H9 (cell line): Measurements from ENCODE around the gene RPS6KB2. TPM values are rescaled to one million over a fixed set of nuclear protein-coding genes. Genes with fewer than 3 reads are reported as not detected.

ENCODE experiments used
- DNase-seq: peaks from one replicate; pipeline ENCODE4 v3.0.0-alpha.2; 2017
- H2AFZ ChIP-seq: one replicate; pipeline ENCODE4 v1.6.1; 2013; ENCODE audit warnings: mild to moderate bottlenecking, low read length, control low read depth, moderate library complexity
- H2AK5ac ChIP-seq: 2 replicates; pipeline ENCODE4 v1.6.1; 2013; ENCODE audit warnings: low read length, control low read depth, mixed read lengths; ENCODE audit not compliant: insufficient read length
- H2BK120ac ChIP-seq: one replicate; pipeline ENCODE4 v1.6.1; 2013; ENCODE audit warnings: low read depth, mild to moderate bottlenecking, low read length, control low read depth, inconsistent platforms; ENCODE audit not compliant: poor library complexity, severe bottlenecking
- H2BK12ac ChIP-seq: 2 replicates; pipeline ENCODE4 v1.6.1; 2013; ENCODE audit warnings: low read length, control low read depth, mixed read lengths, low read depth; ENCODE audit not compliant: insufficient read length
- H2BK15ac ChIP-seq: 2 replicates; pipeline ENCODE4 v1.6.1; 2013; ENCODE audit warnings: low read depth, low read length, control low read depth
- H2BK20ac ChIP-seq: one replicate; pipeline ENCODE4 v1.6.1; 2013; ENCODE audit warnings: low read depth, mild to moderate bottlenecking, low read length, control low read depth, inconsistent platforms; ENCODE audit not compliant: poor library complexity, severe bottlenecking
- H2BK5ac ChIP-seq: 2 replicates; pipeline ENCODE4 v1.6.1; 2013; ENCODE audit warnings: low read length, control low read depth, mixed read lengths; ENCODE audit not compliant: insufficient read length
- H3K14ac ChIP-seq: 2 replicates; pipeline ENCODE4 v1.6.1; 2013; ENCODE audit warnings: low read length, control low read depth; ENCODE audit not compliant: insufficient read depth
- H3K18ac ChIP-seq: 2 replicates; pipeline ENCODE4 v1.6.1; 2013; ENCODE audit warnings: low read depth, mild to moderate bottlenecking, mixed read lengths, low read length, control low read depth; ENCODE audit not compliant: insufficient read length
- H3K23ac ChIP-seq: 2 replicates; pipeline ENCODE4 v1.6.1; 2013; ENCODE audit warnings: low read length, control low read depth, mixed read lengths, low read depth; ENCODE audit not compliant: insufficient read length
- H3K23me2 ChIP-seq: 2 replicates; pipeline ENCODE4 v1.6.1; 2013; ENCODE audit warnings: low read depth, mild to moderate bottlenecking, mixed read lengths, low read length, control low read depth; ENCODE audit not compliant: insufficient read length, poor library complexity, severe bottlenecking
- H3K27ac ChIP-seq: 2 replicates; pipeline ENCODE4 v1.5.1; 2013; ENCODE audit warnings: low read length, control low read depth, mixed read lengths, low read depth; ENCODE audit not compliant: insufficient read length
- H3K27me3 ChIP-seq: 2 replicates; pipeline ENCODE4 v1.6.1; 2013; ENCODE audit warnings: low read length, control low read depth, inconsistent platforms; ENCODE audit not compliant: insufficient read depth
- H3K4ac ChIP-seq: 2 replicates; pipeline ENCODE4 v1.6.1; 2013; ENCODE audit warnings: low read depth, mild to moderate bottlenecking, control low read depth, inconsistent platforms, low read length, moderate library complexity
- H3K4me1 ChIP-seq: 2 replicates; pipeline ENCODE4 v1.6.1; 2013; ENCODE audit warnings: low read length, control low read depth, inconsistent platforms; ENCODE audit not compliant: insufficient read depth
- H3K4me2 ChIP-seq: 2 replicates; pipeline ENCODE4 v1.6.1; 2013; ENCODE audit warnings: low read length, control low read depth, mixed read lengths; ENCODE audit not compliant: insufficient read length, insufficient read depth
- H3K56ac ChIP-seq: 2 replicates; pipeline ENCODE4 v1.6.1; 2013; ENCODE audit warnings: low read depth, mild to moderate bottlenecking, mixed read lengths, low read length, control low read depth; ENCODE audit not compliant: insufficient read length
- H3K79me1 ChIP-seq: 2 replicates; pipeline ENCODE4 v1.6.1; 2013; ENCODE audit warnings: low read depth, mild to moderate bottlenecking, moderate library complexity, low read length, control low read depth, inconsistent platforms; ENCODE audit not compliant: insufficient read depth, poor library complexity, severe bottlenecking
- H3K79me2 ChIP-seq: 2 replicates; pipeline ENCODE4 v1.6.1; 2013; ENCODE audit warnings: low read length, control low read depth, inconsistent platforms; ENCODE audit not compliant: insufficient read depth
- H3K9ac ChIP-seq: 2 replicates; pipeline ENCODE4 v1.6.1; 2013; ENCODE audit warnings: low read length, control low read depth, mixed read lengths; ENCODE audit not compliant: insufficient read length; ENCODE audit errors: extremely low read depth
- H3K9me3 ChIP-seq: one replicate; pipeline ENCODE4 v1.6.1; 2013; ENCODE audit warnings: low read depth, low read length, inconsistent platforms; ENCODE audit not compliant: control insufficient read depth
- H3T11ph ChIP-seq: one replicate; pipeline ENCODE4 v1.6.1; 2013; ENCODE audit warnings: mild to moderate bottlenecking, low read length, control low read depth, inconsistent platforms
- H4K20me1 ChIP-seq: one replicate; pipeline ENCODE4 v1.6.1; 2013; ENCODE audit not compliant: control insufficient read depth, insufficient read length, insufficient read depth
- H4K5ac ChIP-seq: 2 replicates; pipeline ENCODE4 v1.6.1; 2013; ENCODE audit warnings: low read depth, mild to moderate bottlenecking, mixed read lengths, low read length, control low read depth; ENCODE audit not compliant: insufficient read length
- H4K8ac ChIP-seq: replicated peaks from 2 replicates; pipeline ENCODE4 v1.6.1; 2013; ENCODE audit warnings: low read length, control low read depth, mixed read lengths, low read depth; ENCODE audit not compliant: insufficient read length
- H4K91ac ChIP-seq: 2 replicates; pipeline ENCODE4 v1.6.1; 2013; ENCODE audit warnings: low read depth, mild to moderate bottlenecking, moderate library complexity, mixed read lengths, low read length, control low read depth; ENCODE audit not compliant: insufficient read length
- H3K27ac Mint-ChIP-seq, 3 experiments: 2 replicates in 2 of 3; 3 replicates in 1 of 3; pipeline ENCODE4 v1.8.0; 2020 to 2021; ENCODE audit warnings: mixed read lengths in 3 of 3, mild to moderate bottlenecking in 1 of 3, moderate library complexity in 1 of 3
- H3K27me3 Mint-ChIP-seq: 2 replicates; pipeline ENCODE4 v1.8.0; 2021; ENCODE audit warnings: low read depth, mild to moderate bottlenecking, moderate library complexity, mixed read lengths
- H3K36me3 Mint-ChIP-seq, 3 experiments: 2 replicates in 2 of 3; 3 replicates in 1 of 3; pipeline ENCODE4 v1.8.0; 2020 to 2021; ENCODE audit warnings: low read depth in 3 of 3, mixed read lengths in 3 of 3; ENCODE audit not compliant: insufficient read depth in 1 of 3
- H3K4me1 Mint-ChIP-seq, 2 experiments: 2 replicates each; pipeline ENCODE4 v1.8.0; 2020; ENCODE audit warnings: mixed read lengths in 2 of 2
- H3K4me3 Mint-ChIP-seq, 2 experiments: 2 replicates in 1 of 2; 3 replicates in 1 of 2; pipeline ENCODE4 v1.8.0; 2020 to 2021; ENCODE audit warnings: mild to moderate bottlenecking in 2 of 2, mixed read lengths in 2 of 2, moderate library complexity in 1 of 2
- H3K9me3 Mint-ChIP-seq, 2 experiments: 2 replicates in 1 of 2; 3 replicates in 1 of 2; pipeline ENCODE4 v1.8.0; 2020; ENCODE audit warnings: mild to moderate bottlenecking in 2 of 2, mixed read lengths in 2 of 2, moderate library complexity in 1 of 2
- WGBS: extraction: QIAGEN DNeasy Blood & Tissue Kit; methylation state at CpG from one replicate; pipeline ENCODE4 v1.1.7; 2013; ENCODE audit warnings: missing lambda C conversion rate, low lambda C conversion rate, mixed read lengths; ENCODE audit not compliant: insufficient read length; ENCODE audit errors: extremely low coverage; 5-methylcytosine and 5-hydroxymethylcytosine counted together
- total RNA-seq: library from RNA; stranded (reverse); gene quantifications from 2 replicates; pipeline ENCODE4 v1.2.1, GENCODE V29; 2021
- TF ChIP-seq, protein P1 (sequence below): fragments of 200-600 bp; sonication (generic); conservative IDR thresholded peaks from 3 replicates; pipeline ENCODE4 v1.8.0; 2021; ENCODE audit warnings: antibody characterized with exemption, mild to moderate bottlenecking

Gene RPS6KB2
- total RNA-seq, 1 experiment from 2014 or later, result 51.7 TPM

- H3K4me2 ChIP-seq, result no peak overlapping the region
- Mint-ChIP-seq H3K4me3 (peak overlapping the region; percentile 87 to 92), H3K36me3 (peaks cover 9 to 32% (median 23%) of the 10 kb centered on the region in 3 experiments; a peak in 6 of 7 replicates)
These were observed 1.4 kb downstream of the RPS6KB2 start for GRCh38 chr11:67429722-67430121.

More at GRCh38 chr11:67429722-67430121, 1.4 kb downstream of the RPS6KB2 start:
- H3K9me3 Mint-ChIP-seq, result no peaks in the 10 kb centered on the region
- Histone ChIP-seq H4K5ac (no peak overlapping the region), H3K9me3 (no peaks in the 10 kb centered on the region), H3K18ac (no peak overlapping the region), H3K56ac (no peak overlapping the region), H3K4me1 (no peaks in the 10 kb centered on the region), H2AK5ac (no peak overlapping the region), H3K23ac (no peak overlapping the region), H4K91ac (no peak overlapping the region), H2BK120ac (no peak overlapping the region), H3K4ac (no peak overlapping the region), H2AFZ (no peak overlapping the region), H3K9ac (no peak overlapping the region), H2BK12ac (no peak overlapping the region), H3T11ph (no peak overlapping the region), H2BK5ac (no peak overlapping the region), H2BK15ac (no peak overlapping the region), H3K27ac (no peak overlapping the region), H3K79me1 (no peaks in the 10 kb centered on the region), H3K14ac (no peak overlapping the region), H2BK20ac (no peak overlapping the region), H4K8ac (no peak overlapping the region), H4K20me1 (no peaks in the 10 kb centered on the region), H3K27me3 (no peaks in the 10 kb centered on the region), H3K23me2 (peaks cover 4% of the 10 kb centered on the region), H3K79me2 (no peaks in the 10 kb centered on the region; the same call in 1 of the 2 replicates)
- no CpG with 5 or more reads among the region's 11 CpGs for whole genome bisulfite sequencing
- H3K27ac Mint-ChIP-seq, result no peak overlapping the region
- TF ChIP-seq, protein P1, sequence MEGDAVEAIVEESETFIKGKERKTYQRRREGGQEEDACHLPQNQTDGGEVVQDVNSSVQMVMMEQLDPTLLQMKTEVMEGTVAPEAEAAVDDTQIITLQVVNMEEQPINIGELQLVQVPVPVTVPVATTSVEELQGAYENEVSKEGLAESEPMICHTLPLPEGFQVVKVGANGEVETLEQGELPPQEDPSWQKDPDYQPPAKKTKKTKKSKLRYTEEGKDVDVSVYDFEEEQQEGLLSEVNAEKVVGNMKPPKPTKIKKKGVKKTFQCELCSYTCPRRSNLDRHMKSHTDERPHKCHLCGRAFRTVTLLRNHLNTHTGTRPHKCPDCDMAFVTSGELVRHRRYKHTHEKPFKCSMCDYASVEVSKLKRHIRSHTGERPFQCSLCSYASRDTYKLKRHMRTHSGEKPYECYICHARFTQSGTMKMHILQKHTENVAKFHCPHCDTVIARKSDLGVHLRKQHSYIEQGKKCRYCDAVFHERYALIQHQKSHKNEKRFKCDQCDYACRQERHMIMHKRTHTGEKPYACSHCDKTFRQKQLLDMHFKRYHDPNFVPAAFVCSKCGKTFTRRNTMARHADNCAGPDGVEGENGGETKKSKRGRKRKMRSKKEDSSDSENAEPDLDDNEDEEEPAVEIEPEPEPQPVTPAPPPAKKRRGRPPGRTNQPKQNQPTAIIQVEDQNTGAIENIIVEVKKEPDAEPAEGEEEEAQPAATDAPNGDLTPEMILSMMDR, result no peak
- H3K4me1 Mint-ChIP-seq, result peaks cover 5 to 9% of the 10 kb centered on the region in 2 experiments
- DNase-seq, result no peak
- H3K27me3 Mint-ChIP-seq, result no peaks in the 10 kb centered on the region; the same call in 1 of the 2 replicates
